Type B pancreatic cell (in vitro differentiated cells): ENCODE measurements around the gene AHRR. TPM values are rescaled to one million over a fixed set of nuclear protein-coding genes. Genes with fewer than 3 reads are reported as not detected.
"Not testable (repeated sequence)": the region's sequence is repeated elsewhere in the genome, so short reads cannot be mapped to it uniquely, and the experiment has no call there.

Source experiments
- DNase-seq: peaks from one replicate; pipeline ENCODE4 v3.0.0; 2021; ENCODE audit warnings: mixed read lengths; ENCODE audit not compliant: unreplicated experiment; ENCODE audit errors: extremely low spot score
- H3K27ac Mint-ChIP-seq: 2 replicates; pipeline ENCODE4 v1.8.0; 2021; ENCODE audit warnings: mild to moderate bottlenecking, mixed read lengths
- H3K27me3 Mint-ChIP-seq: 2 replicates; pipeline ENCODE4 v1.8.0; 2021; ENCODE audit warnings: mixed read lengths
- H3K36me3 Mint-ChIP-seq: 2 replicates; pipeline ENCODE4 v1.8.0; 2021; ENCODE audit warnings: mixed read lengths
- H3K4me1 Mint-ChIP-seq: one replicate; pipeline ENCODE4 v1.8.0; 2021; ENCODE audit warnings: mixed read lengths; ENCODE audit not compliant: unreplicated experiment
- H3K4me3 Mint-ChIP-seq: 2 replicates; pipeline ENCODE4 v1.8.0; 2021; ENCODE audit warnings: mild to moderate bottlenecking, mixed read lengths
- H3K9me3 Mint-ChIP-seq: 2 replicates; pipeline ENCODE4 v1.8.0; 2021; ENCODE audit warnings: mixed read lengths
- total RNA-seq: library from RNA; stranded (reverse); gene quantifications from 2 replicates; pipeline ENCODE4 v1.2.1, GENCODE V29; 2021; ENCODE audit warnings: low replicate concordance
- TF ChIP-seq, protein P1 (sequence below): fragments of 200-600 bp; sonication (generic); conservative IDR thresholded peaks from 2 replicates; pipeline ENCODE4 v1.5.0; 2021; ENCODE audit warnings: antibody characterized with exemption, mild to moderate bottlenecking

Gene AHRR
- total RNA-seq, 1 donor from 2014 or later, result 13.4 TPM

DNA sequence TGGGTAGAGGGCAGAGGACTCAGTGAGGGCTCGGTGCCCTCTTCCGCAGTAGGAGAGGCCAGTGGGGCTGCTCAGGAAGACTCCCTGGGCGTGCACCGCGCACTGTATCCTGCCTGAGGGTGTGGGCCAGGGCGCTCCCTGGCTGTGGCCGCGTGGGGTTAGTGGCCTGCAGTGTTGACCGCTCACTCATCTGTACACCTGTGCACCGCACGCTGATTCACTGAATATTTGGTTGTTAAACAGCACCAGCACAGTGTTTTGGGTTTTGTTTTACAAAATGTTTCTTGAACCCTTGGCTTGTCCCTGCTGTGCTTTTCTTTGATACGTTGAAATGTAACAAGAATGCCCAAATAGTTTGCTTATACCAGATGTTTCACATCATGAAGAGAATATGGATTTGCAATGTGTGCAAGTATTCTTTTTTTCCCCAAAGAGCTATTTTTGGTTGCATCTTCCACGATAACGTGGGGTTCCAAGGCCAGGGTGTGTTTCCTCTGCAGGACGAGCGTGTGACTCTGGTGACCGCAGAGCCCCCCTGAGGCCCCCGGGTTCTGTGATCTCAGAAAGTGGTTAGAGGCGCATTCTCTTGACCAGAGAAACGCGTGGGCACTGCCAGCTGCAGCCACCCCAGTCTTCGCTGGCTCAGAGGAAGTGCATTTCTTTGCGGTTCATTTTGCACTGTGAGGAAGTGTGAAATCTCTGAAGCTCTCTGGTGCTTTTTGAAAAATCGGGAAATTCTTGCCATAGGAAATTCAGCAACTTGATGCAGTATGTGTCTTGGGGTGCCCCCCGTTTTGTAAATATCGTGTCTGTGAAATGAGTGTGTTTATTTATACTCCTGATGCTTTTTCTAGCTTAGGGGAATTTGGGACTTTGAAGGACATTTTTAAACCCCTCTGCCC lies 46.9 kb downstream of the AHRR start:
- TF ChIP-seq, protein P1, sequence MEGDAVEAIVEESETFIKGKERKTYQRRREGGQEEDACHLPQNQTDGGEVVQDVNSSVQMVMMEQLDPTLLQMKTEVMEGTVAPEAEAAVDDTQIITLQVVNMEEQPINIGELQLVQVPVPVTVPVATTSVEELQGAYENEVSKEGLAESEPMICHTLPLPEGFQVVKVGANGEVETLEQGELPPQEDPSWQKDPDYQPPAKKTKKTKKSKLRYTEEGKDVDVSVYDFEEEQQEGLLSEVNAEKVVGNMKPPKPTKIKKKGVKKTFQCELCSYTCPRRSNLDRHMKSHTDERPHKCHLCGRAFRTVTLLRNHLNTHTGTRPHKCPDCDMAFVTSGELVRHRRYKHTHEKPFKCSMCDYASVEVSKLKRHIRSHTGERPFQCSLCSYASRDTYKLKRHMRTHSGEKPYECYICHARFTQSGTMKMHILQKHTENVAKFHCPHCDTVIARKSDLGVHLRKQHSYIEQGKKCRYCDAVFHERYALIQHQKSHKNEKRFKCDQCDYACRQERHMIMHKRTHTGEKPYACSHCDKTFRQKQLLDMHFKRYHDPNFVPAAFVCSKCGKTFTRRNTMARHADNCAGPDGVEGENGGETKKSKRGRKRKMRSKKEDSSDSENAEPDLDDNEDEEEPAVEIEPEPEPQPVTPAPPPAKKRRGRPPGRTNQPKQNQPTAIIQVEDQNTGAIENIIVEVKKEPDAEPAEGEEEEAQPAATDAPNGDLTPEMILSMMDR, result no peak
- Mint-ChIP-seq H3K4me1 (peaks cover 10% of the 10 kb centered on the region), H3K27me3 (no peaks in the 10 kb centered on the region), H3K36me3 (peaks cover 6% of the 10 kb centered on the region), H3K4me3 (no peak overlapping the region), H3K9me3 (peaks cover 7% of the 10 kb centered on the region), H3K27ac (no peak overlapping the region)
- DNase-seq, result peak; percentile 62

DNA sequence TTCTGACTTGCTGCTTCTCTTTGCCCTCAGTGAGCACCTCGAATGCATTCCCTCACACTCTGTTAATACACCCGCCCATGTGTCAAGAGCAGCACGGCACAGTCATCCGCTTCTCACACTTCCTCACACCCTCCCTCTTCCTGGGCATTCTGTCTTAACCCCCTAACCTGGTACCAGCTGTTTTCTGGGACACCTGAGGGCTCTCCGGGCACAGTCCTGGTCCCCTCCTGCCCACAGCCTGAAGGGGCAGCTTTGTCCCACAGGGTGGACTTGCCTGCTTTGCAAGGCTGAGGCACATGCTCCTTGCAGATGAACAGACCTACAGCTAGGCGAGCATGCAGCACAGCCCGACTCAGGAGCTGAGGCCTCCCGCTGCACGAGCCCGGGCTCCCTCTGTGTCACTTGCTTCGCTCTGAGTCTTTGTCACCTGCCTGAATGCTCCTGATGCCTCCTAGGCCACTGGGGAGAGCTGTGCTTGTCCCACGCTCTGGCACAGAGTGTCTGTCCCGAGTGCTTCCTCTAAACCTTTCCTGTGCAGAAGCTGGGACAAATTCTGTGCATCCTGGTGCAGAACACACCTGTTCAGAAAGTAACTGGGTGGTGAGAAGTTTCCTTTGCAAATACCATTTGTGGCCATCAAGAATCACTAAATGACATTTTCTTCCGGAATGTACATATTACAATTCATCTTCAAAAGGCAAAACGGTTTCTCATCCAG lies 47.8 kb downstream of the AHRR start:
- TF ChIP-seq, protein P1, result no peak
- Mint-ChIP-seq H3K9me3 (peaks cover 3% of the 10 kb centered on the region), H3K27ac (no peak overlapping the region), H3K27me3 (peaks cover 1% of the 10 kb centered on the region), H3K4me3 (peak overlapping the region; percentile 37), H3K36me3 (peaks cover 6% of the 10 kb centered on the region), H3K4me1 (peaks cover 12% of the 10 kb centered on the region)
- DNase-seq, result peak; percentile 59

DNA sequence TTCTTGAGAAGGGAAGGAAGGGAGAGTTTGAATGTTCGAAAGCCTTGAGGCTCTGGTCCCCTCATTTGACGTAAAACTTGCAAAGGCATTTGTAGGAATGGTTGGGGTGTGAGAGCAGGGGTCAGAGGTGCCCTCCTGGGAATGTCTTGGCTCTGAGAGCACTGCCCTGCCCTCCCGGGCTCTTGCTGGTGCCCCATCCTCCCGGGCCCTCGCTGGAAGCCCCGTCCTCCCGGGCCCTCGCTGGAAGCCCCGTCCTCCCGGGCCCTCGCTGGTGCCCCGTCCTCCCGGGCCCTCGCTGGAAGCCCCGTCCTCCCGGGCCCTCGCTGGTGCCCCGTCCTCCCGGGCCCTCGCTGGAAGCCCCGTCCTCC lies 48.3 kb downstream of the AHRR start:
- H3K27ac Mint-ChIP-seq, H3K9me3 Mint-ChIP-seq, H3K27me3 Mint-ChIP-seq, H3K36me3 Mint-ChIP-seq, H3K4me3 Mint-ChIP-seq: not testable (repeated sequence)
- peak; percentile 51 for DNase-seq
- peaks cover 14% of the 10 kb centered on the region for H3K4me1 Mint-ChIP-seq

DNA sequence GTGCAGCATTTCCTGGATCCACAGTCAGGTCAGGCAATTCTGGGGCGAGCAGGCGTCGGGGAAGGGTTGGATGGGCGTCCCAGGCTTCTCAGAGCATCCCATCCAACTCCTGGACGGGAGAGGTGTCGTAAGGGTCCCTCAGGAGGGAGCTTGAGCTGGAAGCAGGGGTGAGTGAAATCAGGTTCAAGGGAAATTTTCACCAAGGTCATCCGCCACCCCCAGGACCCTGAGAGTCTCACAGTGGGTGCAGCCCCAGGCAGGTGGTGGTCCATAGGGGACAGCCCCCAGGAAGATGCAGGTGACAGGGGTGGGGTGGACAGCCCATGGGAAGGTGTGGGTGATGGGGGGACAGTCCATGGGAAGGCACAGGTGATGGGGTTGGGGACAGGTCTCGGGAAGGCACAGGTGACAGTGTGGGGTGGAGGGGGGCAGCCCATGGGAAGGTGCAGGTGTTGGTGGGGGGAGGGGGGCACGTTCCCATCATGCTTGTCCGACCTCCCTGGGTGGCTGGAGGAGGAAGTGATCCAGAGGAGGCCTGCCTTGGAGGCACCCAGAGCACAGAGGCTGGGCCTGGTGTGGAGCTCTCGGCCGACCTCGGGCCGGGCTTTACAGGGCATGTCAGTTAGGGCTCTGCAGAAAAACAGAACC lies 48.9 kb downstream of the AHRR start:
- peak; percentile 60 for DNase-seq
- Mint-ChIP-seq H3K9me3 (peaks cover 3% of the 10 kb centered on the region), H3K27ac (no peak overlapping the region), H3K4me3 (no peak overlapping the region), H3K36me3 (peaks cover 6% of the 10 kb centered on the region), H3K4me1 (peaks cover 18% of the 10 kb centered on the region), H3K27me3 (peaks cover 6% of the 10 kb centered on the region)
- TF ChIP-seq, protein P1, result no peak

DNA sequence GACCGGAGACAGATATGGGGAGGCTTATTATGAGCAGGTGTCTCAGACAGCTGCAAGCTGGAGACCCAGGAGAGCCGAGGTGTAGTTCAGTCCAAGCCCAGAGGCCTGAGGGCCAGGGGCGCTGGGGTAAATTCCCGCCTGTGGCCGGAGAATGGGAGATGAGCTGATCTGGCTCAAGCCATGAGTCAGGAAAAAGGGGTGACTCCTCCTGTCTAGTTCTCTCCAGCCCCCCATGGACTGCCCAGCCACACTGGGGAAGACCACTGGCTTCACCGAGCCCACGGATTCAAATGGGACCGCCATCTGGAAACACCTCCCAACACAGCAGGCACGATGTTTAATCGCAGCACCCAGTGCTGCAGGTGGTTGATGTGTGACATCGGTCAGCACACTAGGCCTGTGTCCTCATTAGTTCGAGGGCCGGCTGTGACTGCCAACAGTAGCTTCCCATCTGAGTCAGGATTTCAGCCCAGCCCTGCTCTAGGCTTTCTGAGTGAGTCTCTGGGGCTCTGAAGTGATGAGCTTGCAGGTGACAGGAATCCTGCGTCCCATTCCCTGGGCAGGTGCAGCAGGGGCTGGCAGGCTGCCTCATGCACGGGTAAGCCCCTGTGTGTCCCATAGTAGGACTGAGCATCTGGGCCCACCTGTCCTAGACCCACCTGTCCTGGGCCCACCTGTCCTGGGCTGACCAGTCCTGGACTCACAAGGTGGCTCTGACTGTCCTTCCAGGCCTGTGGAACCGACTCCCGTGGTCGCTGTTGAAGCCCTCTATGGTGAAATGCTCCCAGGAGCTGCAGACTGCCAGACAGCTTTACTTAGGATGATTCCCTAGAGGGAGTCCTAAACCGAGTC lies 49.7 kb downstream of the AHRR start:
- TF ChIP-seq, protein P1, result no peak
- Mint-ChIP-seq H3K27me3 (peaks cover 6% of the 10 kb centered on the region), H3K4me3 (peak overlapping the region; percentile 40), H3K9me3 (peaks cover 3% of the 10 kb centered on the region), H3K36me3 (peaks cover 6% of the 10 kb centered on the region), H3K27ac (peak overlapping the region; percentile 35), H3K4me1 (peaks cover 18% of the 10 kb centered on the region)
- peak; percentile 60 for DNase-seq
